ENCODE data around the gene FAR2.

DNA sequence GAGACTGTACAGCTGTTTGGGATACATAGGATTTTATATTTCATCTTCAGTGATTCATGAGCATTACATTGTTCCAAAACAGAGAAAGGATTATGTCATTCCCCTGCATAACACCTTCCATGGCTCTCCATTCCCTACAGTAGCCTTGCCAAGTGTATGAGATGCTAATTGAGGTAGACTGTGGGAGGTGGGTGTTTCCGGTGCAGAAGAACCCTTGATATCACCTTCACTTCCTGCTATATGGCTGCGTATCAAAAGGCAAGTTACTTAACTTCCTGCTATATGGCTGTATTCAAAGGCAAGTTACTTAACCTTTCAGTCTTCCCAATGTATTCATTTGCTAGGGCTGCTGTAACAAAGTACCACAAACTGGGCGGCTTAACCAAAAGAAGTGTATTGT lies 11.2 kb downstream of the FAR2 start:
- no peak for TF ChIP-seq EZH2 (IDR thresholded peaks at IDR 0.05; ENCODE audit: insufficient read depth, poor library complexity, severe bottlenecking)
- no peak for TF ChIP-seq EZH2phosphoT487 (IDR thresholded peaks at IDR 0.05; ENCODE audit: insufficient read depth, low read depth)
